GM21529 (cell line): ENCODE results near the gene RNF130.

Source experiments
- ATAC-seq: cut with Tn5 transposase; IDR thresholded peaks from one replicate; pipeline ENCODE4 v1.9.1; 2021; ENCODE audit not compliant: unreplicated experiment

The RNF130 gene

DNA sequence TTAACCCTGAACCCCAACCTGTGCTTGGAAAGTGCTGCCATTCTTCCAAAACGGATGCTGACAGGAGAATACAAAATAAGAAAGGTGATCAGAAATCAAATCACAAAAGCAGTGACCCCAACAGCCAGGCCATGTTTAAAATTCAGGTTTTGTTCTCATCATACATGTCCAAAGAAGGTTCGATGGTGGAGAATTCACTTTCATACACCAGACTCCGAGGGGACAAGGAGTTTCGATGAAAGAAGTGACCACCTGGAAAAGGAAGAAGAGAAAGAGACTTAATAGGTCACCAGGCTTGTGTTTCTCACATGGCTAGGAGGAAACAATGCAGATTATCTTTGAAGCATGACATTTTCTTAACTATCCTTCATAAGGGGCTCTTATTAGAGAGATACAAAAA is 151.4 kb downstream of the RNF130 start:
- ATAC-seq, result no peak

DNA sequence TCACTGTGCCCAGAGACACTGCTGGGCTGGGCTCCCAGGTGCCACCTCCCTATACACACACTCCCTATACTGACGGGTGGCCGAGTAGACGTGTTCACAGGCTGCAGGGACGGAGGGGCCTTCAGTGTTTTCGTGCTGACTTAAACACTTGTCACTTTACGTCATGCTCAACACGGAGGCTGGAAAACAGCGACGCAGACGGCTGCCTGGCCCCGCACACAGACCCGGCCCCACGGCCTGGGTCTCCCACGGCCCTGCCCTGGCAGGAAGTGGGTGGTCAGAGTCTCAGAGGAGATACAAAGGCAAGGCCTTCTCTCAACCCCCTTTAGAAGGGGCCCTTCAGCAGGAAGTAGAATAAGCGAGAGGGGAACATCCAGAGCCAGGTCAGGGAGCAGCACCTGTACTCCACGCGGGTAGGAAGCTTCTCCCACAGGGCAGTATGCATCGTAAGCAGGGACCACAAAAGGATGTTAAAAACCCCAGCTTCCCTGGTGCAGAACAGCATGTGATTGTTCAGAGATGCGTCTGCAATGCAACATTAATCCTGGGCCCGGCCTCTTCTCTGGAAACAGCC is 152.0 kb downstream of the RNF130 start:
- no peak for ATAC-seq

DNA sequence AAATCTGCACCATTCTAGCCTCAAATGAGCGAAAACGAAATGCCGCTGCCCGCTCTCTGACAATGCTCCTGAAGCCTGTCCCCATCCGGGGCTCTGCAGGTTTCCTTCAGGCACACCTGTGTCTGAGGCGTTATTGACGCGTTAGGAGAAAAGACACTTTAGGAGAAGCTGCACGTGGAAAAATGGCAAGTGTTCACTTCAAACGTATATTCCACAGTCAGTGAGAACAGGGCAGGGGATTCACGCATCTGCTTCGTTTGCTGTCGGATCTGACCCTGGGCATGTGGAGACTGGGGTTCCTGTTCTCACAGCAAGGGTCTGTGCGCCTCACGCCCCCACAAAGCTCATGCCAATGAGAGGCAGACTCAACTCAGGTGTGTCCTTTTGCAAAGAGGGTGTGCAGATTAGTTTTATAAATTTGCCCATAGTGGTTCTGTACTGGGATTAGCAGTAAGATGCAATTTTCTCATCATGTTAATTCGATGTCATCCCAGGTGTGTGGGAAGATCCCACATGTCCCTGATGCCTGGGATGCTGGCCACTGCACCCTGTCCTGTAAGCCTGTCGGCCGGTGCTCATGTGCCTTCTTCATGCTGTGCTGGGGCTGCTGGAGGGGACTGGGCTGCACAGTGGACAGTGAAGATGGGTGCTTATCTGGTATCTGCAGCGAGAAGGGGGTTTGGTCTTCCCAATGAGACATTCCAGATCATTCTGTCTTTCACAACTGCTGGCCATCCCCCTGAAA is 152.6 kb downstream of the RNF130 start:
- ATAC-seq, result no peak

DNA sequence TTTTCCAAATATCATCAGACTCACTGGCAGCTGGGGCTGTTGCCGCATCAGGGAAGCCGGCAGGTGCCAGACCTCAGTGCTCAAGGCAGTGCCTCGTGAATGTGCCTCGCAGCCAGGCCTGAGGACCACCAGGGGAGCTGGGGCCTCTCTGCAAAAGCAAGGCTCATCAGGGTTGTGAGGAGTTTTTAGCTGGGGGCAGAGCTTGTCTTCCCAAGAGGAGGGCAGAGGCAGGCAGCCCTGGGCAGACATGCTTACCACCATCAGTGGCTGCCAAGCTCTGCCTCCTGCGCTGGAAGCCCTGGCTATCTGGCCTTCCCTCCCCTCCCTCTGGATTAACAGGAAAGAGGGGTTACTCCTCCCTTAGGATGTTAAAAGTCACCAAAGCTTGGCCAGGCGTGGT is 155.0 kb downstream of the RNF130 start:
- no peak for ATAC-seq

DNA sequence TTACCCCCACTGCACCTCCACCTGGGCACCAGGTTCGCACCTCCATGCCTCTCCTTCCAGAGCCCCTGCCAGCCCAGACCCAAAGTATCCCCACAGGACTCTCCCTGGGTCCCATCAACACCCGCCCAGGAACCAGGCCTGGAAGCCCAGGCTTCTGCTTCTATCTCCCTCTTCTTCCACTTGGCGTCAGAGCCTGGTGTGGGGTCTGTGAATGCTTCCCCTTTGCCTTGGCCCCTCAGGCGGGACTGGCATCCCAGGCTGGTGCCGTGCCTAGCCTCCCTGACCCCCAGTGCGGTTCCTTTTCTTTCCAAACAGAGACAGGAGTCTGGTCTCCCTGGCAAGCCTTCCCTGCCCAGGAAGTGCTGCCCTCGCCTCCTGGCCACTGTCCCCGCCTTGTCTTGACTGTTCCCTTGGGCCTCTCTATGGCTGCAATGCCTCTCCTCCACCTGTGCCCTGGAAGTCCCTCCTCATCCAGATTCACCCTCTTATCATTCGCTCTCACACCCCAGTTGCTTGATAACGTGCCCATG is 156.1 kb downstream of the RNF130 start:
- ATAC-seq, result no peak

DNA sequence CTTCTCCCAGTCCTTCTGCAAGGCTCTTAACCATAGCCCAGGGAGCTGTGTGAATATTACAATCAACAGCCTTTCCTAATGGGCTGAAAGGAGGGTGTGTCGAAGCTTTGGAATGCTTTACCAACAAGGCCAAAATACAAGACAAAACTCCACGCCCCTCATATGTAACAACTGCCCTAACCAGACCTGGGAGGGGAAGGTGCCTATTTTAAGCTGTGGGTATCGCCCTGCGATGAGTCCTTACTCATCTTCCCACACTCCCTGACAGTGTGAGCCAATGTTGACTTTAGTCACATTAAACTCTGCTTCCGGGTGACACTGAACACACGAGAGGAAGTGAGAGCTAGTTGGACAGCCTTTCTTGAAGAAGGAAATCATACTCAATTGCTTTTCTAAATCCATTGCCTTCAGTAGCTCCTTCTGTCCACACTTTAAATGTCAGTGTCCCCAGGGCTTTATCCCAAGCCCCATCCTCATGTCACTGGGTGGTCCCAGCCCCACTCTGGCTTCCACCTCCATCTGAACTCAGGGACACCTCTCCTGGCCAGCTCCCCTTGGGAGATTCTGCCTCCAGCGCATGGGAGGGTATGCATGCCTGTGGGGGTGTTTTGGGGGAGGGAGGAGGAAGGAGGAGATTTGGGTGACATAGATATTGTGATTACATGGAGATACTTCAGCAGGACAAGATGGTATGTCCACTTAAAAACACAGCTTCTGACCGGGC is 157.4 kb downstream of the RNF130 start:
- no peak for ATAC-seq

DNA sequence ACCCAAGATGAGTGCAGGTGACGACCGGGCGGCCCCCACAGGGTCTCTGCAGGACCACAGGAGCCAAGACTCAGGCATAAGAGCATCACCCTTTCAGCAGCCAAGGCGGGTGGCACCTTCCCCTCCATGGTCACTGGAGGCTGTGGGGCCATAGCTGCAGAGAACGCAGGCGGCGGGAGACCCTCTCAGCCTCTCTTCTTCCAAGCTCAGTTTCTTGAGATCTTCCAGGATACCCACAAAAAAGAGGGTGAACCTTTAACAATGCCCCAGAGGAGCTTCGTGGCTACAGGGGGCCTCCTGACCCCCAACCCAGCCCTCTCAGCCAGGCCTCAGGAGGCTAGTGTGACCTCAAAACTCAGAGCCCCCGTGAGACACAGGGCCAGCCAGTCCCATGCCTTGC is 158.1 kb downstream of the RNF130 start:
- ATAC-seq, result no peak

DNA sequence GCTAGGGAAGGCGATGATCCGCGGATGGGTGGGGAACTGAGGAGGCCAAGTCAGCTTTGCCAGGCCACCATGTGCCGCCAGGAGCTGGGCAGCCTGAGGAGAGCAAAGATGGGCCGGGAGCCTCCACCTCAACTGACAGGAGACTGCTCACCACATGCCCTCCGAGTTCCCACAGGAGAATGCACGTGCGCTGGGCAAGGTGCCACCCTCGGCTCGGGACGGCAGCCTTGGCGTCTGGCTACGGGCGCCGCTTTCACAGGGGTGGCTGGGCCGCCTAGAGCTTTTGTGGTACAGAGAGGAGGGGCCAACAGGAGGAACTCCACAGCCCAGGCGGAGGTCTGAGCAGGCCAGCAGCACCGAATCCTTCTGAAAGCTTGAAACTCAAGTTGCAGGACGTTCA is 158.6 kb downstream of the RNF130 start:
- no peak for ATAC-seq

DNA sequence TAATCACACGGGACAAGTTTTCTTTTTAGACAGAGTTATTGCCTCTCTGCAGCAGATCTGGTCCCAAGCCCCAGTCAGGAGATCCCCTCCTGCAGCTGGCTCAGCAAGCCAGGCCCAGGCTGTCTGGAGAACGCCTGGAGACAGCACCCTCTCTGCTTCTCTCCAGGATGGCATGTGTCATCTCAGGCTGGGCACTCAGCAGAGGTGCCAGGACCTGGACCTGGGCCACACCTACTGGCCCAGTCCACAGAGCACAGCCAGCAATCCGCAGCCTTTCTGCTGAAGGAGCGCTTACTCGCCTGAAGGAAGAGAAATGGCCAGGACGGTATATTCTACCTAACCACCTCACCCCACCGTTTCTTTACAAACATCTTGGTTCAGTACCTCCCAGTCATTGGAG is 159.2 kb downstream of the RNF130 start:
- no peak for ATAC-seq

DNA sequence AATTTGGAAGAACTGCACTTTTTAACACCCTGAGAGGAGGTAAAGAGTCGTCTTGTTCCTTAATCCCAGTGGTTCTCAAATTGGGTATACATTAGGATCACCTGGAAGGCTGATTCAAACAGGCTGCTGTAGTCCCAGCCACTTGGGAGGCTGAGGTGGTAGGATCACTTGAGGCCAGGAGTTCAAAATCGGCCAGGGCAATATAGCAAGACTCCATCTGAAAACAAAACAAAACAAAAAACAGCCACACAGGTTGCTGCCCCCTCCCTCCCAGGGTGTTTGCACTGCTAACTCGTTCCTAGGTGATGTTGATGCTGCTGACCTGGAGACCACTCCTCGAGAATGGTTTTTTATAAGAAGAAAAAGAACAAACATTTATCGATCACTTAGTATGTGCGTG is 162.3 kb downstream of the RNF130 start:
- no peak for ATAC-seq

DNA sequence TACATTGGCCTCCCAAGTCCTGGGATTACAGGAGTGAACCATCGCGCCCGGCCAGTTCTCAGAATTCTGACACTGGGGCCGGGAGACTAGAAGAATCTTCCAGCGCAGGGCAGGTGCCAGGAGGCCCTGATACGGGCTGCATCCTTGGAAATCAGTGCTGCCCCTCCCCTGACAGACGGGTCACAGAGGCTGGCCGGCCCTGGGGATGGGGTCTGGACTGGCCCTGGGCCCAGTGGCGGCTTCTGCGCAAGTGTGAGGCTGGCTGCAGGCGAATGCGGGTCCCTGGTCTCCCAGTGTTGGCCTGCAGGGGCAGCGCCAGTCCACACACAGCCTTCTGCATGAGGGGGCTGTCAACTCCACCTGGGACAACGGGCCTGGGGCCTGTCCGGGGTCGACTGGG is 163.0 kb downstream of the RNF130 start:
- no peak for ATAC-seq

DNA sequence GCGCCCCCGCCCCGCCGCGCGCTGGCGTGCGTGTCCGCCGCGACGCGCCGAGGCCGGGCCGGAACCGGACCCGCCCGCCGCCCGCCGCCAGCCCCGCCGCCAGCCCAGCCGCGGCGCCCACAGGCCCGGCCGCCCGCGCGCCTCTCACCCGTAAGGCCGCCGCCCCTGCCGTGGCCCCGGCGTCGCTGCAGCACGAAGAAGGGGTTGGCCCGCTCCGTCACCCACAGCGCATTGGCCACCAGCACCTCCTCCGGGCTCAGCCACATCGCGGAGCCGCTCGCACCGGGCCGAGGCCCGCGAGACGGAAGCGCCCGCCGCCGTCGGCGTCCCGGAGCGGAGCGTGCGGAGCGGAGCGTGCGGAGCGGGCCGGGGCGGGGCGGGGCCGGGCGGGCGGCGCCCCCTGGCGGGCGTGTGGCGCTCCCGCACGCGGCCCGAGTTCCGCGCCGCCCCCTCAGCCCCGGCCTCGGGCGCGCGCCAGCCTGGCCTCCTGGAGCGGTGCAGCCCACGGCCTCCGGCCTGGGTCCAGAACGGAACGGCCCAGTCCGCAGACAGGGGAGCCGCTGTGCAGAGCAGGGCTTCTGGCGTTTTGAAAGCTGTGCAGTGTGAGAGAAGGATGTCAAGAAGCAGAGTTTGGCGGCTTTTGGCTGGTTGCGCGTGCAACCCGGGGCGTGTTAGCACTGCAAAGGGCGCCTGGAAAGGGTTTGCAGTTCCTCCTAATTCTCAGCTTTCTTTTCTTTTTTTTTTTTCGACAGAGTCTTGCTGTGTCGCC is 163.8 kb downstream of the RNF130 start, which contains the start of gene TBC1D9B:
TBC1D9B (minus strand) TSS at position 342 of the 769 bp plus-strand sequence; CDS start at position 266, 76 bp downstream.
- peak; percentile 88 for ATAC-seq

DNA sequence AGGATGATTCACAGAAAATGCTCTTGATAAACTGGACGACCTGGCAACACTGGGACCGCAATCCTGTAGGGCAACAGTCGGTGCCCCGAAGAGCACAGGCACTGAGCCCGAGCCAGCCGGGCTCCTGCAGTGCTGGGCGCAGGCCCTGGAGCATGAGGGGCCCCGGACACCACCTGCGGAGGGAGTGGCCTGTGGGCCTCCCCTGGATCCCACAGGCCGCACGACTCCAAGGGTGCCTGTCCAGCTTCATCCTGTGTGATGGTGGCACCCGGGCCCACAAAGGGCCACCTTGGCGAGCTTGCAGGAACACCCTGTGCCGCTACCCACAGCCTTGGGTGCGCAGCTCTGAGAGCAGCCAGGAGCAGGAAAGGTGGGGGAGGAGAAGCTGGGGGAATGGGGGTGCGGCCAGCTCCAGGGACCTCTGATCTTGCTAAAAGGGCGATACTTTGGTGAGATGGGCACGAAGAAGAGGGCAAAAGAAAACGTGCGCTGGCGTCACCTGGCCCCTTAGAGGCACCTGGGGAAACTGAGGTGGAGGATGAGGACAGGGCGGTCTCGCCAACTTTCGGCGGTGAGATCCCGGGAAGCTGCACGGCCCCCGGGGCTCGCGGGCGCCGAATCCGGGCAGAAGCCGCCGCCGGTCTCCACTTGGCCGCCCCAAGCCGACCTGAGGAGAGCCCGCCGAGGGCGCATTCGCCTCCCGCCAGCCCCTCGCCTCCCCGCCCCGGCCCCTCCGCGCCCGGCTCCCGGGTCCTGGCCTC is 164.6 kb downstream of the RNF130 start:
- no peak for ATAC-seq

DNA sequence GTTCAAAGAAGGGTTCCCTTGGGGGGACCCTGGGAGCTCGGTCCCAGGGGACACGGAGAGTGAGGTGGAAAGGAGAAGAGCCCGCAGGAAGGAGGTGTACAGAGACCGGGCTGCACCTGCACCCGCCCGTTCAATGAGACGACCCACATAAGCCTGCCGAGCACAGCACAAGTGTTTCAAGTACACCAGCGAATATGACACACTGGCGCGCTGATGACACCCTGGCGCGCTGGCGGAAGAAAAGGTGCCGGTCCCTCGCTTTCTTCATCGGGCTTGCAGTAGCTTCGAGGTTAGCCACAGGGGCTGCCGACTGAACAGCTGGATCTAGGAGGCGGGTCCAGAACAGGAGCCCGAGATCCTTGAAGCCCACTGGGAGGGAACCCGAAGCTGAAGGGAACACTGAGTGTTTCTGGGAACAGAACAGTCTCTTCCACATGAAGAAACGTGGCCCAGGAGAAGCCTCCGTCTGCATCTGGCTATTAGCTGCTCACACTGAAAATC is 165.2 kb downstream of the RNF130 start:
- no peak for ATAC-seq

DNA sequence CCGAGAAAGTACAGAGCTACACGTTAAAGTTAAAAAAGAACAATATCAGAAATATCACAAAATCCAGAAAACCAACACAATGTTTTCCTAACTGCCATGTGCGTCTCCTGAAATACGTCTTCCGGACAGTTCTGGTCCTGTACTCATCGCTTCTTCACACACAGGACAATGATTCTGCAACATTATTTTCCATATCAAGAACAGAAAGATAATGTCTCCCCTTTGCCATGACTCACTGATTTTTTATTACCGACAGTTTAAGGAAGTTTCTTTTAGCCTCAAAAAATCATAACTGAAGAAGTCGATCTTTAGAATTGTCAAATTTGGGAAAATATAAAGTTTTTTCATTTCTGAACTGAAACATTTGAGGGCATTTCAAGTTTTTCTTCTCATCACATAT is 166.4 kb downstream of the RNF130 start:
- no peak for ATAC-seq
